MM.1S (cell line): ENCODE measurements around the gene MMP10.

Source experiments
- CTCF ChIP-seq: fragments of 300-600 bp; sonication (generic); IDR thresholded peaks from 2 replicates; pipeline ENCODE4 v1.5.1; 2016; ENCODE audit warnings: antibody characterized with exemption, low read length, mixed read lengths
- EZH2 ChIP-seq: fragments of 300-600 bp; sonication (generic); optimal IDR thresholded peaks from 2 replicates; pipeline ENCODE3; 2017; ENCODE audit warnings: low read depth, mild to moderate bottlenecking, antibody characterized with exemption, low read length, mixed read lengths
- EZH2phosphoT487 ChIP-seq: fragments of 300-600 bp; sonication (generic); IDR thresholded peaks from 2 replicates; pipeline ENCODE4 v1.6.1; 2018; ENCODE audit warnings: antibody characterized with exemption, low read length

- TF ChIP-seq EZH2phosphoT487 (no peak), CTCF (no peak), EZH2 (no peak)
These were observed 45.8 kb downstream of the MMP10 start for GRCh38 chr11:102734650-102735049.
